Adrenal gland (tissue), 5 donors: ENCODE measurements around the gene DNAAF5.

Source experiments
- POLR2A ChIP-seq, 2 donors: fragments of 450-650 bp; IDR thresholded peaks; one replicate each; pipeline ENCODE4 v1.6.1; 2017; ENCODE audit warnings: antibody characterized with exemption in 2 of 2, mild to moderate bottlenecking in 2 of 2, moderate library complexity in 1 of 2
- TF ChIP-seq, protein P1 (sequence below), 6 experiments: fragments of 450-650 bp in 4 of 6; fragments of 200-600 bp in 2 of 6; sonication (generic) in 1 of 6; IDR thresholded peaks; 1 replicate in 5 of 6; 2 replicates in 1 of 6; pipeline versions ENCODE4 v1.5.1 to v1.8.0; 2016 to 2021; ENCODE audit warnings: antibody characterized with exemption in 6 of 6, mild to moderate bottlenecking in 2 of 6, moderate library complexity in 1 of 6
- donor health status: DM: no; HTN: no; CAD: no.

DNA sequence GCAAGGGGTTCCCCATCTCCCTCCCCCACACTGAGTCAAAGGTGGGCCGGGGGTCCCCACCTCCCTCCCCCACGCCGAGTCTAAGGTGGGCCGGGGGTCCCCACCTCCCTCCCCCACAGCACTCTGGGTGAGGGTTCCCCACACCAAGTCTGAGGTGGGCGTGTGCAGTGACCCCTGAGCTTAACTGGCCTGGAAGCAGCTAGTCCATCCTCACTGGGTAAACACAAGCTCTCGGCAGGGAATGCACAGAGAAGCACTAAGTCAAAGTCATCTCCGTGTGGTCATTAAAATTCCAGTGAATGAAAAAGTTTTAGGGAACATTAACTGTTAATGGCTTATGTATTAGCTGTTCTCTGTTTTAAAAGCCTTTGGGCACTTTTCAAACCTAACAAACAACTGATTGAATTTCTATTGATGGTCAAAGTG lies 44.3 kb downstream of the DNAAF5 start:
- TF ChIP-seq, protein P1, sequence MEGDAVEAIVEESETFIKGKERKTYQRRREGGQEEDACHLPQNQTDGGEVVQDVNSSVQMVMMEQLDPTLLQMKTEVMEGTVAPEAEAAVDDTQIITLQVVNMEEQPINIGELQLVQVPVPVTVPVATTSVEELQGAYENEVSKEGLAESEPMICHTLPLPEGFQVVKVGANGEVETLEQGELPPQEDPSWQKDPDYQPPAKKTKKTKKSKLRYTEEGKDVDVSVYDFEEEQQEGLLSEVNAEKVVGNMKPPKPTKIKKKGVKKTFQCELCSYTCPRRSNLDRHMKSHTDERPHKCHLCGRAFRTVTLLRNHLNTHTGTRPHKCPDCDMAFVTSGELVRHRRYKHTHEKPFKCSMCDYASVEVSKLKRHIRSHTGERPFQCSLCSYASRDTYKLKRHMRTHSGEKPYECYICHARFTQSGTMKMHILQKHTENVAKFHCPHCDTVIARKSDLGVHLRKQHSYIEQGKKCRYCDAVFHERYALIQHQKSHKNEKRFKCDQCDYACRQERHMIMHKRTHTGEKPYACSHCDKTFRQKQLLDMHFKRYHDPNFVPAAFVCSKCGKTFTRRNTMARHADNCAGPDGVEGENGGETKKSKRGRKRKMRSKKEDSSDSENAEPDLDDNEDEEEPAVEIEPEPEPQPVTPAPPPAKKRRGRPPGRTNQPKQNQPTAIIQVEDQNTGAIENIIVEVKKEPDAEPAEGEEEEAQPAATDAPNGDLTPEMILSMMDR (IDR thresholded peaks at IDR 0.05), result no peak
- TF ChIP-seq POLR2A (IDR thresholded peaks at IDR 0.05), result no peak
